Pancreas (tissue), 10 donors: ENCODE data around the gene TRPV4. TPM values are rescaled to one million over a fixed set of nuclear protein-coding genes. Genes with fewer than 3 reads are reported as not detected.

Experiments
- ATAC-seq, 4 donors: fragments of 200-7000 bp; cut with Tn5 transposase; one replicate each; pipeline versions ENCODE4 v1.8.0 to v1.9.1; 2020; ENCODE audit warnings: mild to moderate bottlenecking in 4 of 4, moderate library complexity in 4 of 4
- DNase-seq, 6 donors: peaks; one replicate each; pipeline ENCODE4 v3.0.0-alpha.2; 2020
- FAIRE-seq: peaks from 2 replicates; lab custom pipeline; 2012; peaks lifted over from hg19 to GRCh38; lab: Jason Lieb, UNC
- H3K27ac ChIP-seq, 4 donors: fragments of 200-600 bp; sonication (generic); 1 replicate in 3 of 4; 2 replicates in 1 of 4; pipeline versions ENCODE4 v1.5.0 to v1.8.0; 2020
- H3K27me3 ChIP-seq, 4 donors: fragments of 200-600 bp; one replicate each; pipeline ENCODE4 v1.8.0; 2021
- H3K36me3 ChIP-seq, 3 donors: fragments of 200-600 bp; sonication (generic) in 1 of 3; one replicate each; pipeline versions ENCODE4 v1.5.0 to v1.8.0; 2020 to 2021
- H3K4me1 ChIP-seq, 3 donors: fragments of 200-600 bp; one replicate each; pipeline ENCODE4 v1.8.0; 2021
- H3K4me3 ChIP-seq, 4 donors: fragments of 200-600 bp; sonication (generic) in 2 of 4; one replicate each; pipeline versions ENCODE4 v1.5.0 to v1.8.0; 2020 to 2021
- H3K9me3 ChIP-seq, 4 donors: fragments of 200-600 bp; one replicate each; pipeline ENCODE4 v1.8.0; 2021
- CTCF ChIP-seq, 4 donors: fragments of 200-600 bp; sonication (generic) in 3 of 4; IDR thresholded peaks; one replicate each; pipeline versions ENCODE4 v1.5.0 to v1.8.0; 2021; ENCODE audit warnings: antibody characterized with exemption in 4 of 4
- WGBS, 2 donors: extraction: QIAGEN DNeasy Blood & Tissue Kit; methylation state at CpG; one replicate each; pipeline ENCODE4 v1.1.7; 2013; 5-methylcytosine and 5-hydroxymethylcytosine counted together
- intact Hi-C, 3 donors: fragments of 100-400 bp; cut with DNase I; formaldehyde crosslinking; loops; one replicate each; pipeline versions ENCODE4 v1.11.1 to v1.14.2; 2022
- polyA plus RNA-seq, 2 donors: library from polyadenylated mRNA; stranded (reverse); fragments of 200-250 nt; gene quantifications; one replicate each; pipeline ENCODE4 v1.2.3, GENCODE V29; 2013
- total RNA-seq, 6 donors: library from RNA; stranded (reverse); fragmentation: NEBNext Ultra II Directional in 4 of 6; extraction: Animal tissue kit (Norgen Biotek cat#: 25700) in 4 of 6; gene quantifications; one replicate each; pipeline versions ENCODE4 v1.2.1 to v1.2.4, GENCODE V29; 2021 to 2023
- donor health status: healthy with polysubstance abuse.
- donor health status: DM: no; HTN: no; CAD: no; lungs with moderate emphysema.
- donor health status: DM: no; HTN: no; CAD: no.
- donor health status: control.
- donor health status: control.
- donor health status: Bipolar disorder and iron deficiency.
- donor health status: DM: yes; HTN: yes; CAD: no.
- donor health status: DM: no; HTN: no; CAD: no.
- donor health status: DM: no; HTN: no; CAD: no.
- donor health status: DM: yes; HTN: yes; CAD: no.

The TRPV4 gene
- total and polyA plus RNA-seq, 8 donors, result 1.9 to 4.9 (median 4.0) TPM

- Histone ChIP-seq H3K9me3 (no peaks in the 10 kb centered on the region), H3K4me3 (no peak overlapping the region), H3K27ac (no peak overlapping the region), H3K4me1 (peaks cover 0 to 4% (median 0%) of the 10 kb centered on the region in 3 donors), H3K27me3 (no peaks in the 10 kb centered on the region), H3K36me3 (no peaks in the 10 kb centered on the region)
- whole genome bisulfite sequencing, 2 donors, result 78 to 94% methylated on average over 3 of the region's 3 CpGs
- intact Hi-C loops, result no loop called here
- no peak for TF ChIP-seq CTCF (IDR thresholded peaks at IDR 0.05)
- FAIRE-seq (no peak), DNase-seq (peak in 2 of 6 donors; percentile 3 to 26), ATAC-seq (peak in 2 of 4 donors; percentile 26 to 39)
These were observed 69.9 kb downstream of the TRPV4 start for GRCh38 chr12:109763201-109763841.

GRCh38 chr12:109762673-109763191 lies 70.5 kb downstream of the TRPV4 start:
- ATAC-seq (no peak), FAIRE-seq (no peak), DNase-seq (peak in 2 of 6 donors; percentile 5 to 29)
- no peaks in the 10 kb centered on the region for H3K9me3 ChIP-seq
- no peak for TF ChIP-seq CTCF (IDR thresholded peaks at IDR 0.05)
- no peak overlapping the region for H3K4me3 ChIP-seq
- 61 to 100% methylated on average over 2 of the region's 2 CpGs for WGBS, 2 donors
- peaks cover 0 to 4% (median 0%) of the 10 kb centered on the region in 3 donors for H3K4me1 ChIP-seq
- no peaks in the 10 kb centered on the region for H3K36me3 ChIP-seq
- intact Hi-C loops, result no loop called here
- H3K27ac ChIP-seq, result no peak overlapping the region
- H3K27me3 ChIP-seq, result no peaks in the 10 kb centered on the region

GRCh38 chr12:109762071-109762672 lies 71.0 kb downstream of the TRPV4 start:
- Histone ChIP-seq H3K9me3 (no peaks in the 10 kb centered on the region), H3K4me1 (peaks cover 0 to 4% (median 0%) of the 10 kb centered on the region in 3 donors), H3K27ac (no peak overlapping the region), H3K36me3 (no peaks in the 10 kb centered on the region), H3K27me3 (no peaks in the 10 kb centered on the region), H3K4me3 (no peak overlapping the region)
- ATAC-seq (no peak), DNase-seq (peak in 1 of 6 donors; percentile 37), FAIRE-seq (no peak)
- intact Hi-C loops, result no loop called here
- TF ChIP-seq CTCF (IDR thresholded peaks at IDR 0.05), result no peak
- 89 to 96% methylated on average over 12 of the region's 12 CpGs for WGBS, 2 donors

GRCh38 chr12:109760930-109761921 lies 72.0 kb downstream of the TRPV4 start:
- Histone ChIP-seq H3K9me3 (no peaks in the 10 kb centered on the region), H3K27ac (no peak overlapping the region), H3K36me3 (no peaks in the 10 kb centered on the region), H3K27me3 (no peaks in the 10 kb centered on the region), H3K4me1 (peaks cover 0 to 4% (median 0%) of the 10 kb centered on the region in 3 donors), H3K4me3 (no peak overlapping the region)
- intact Hi-C loops, result no loop called here
- no peak for TF ChIP-seq CTCF (IDR thresholded peaks at IDR 0.05)
- ATAC-seq (no peak), FAIRE-seq (no peak), DNase-seq (peak in 3 of 6 donors; percentile 8 to 56 (median 49))
- WGBS, 2 donors, result 71 to 75% methylated on average over 16 of the region's 16 CpGs
